NCI-H82 treated with DMSO at 0.1 percent for 48 hours (cell line): ENCODE measurements around the gene TPI1.

Experiments
- DNase-seq: peaks from one replicate; lab custom pipeline; 2025; ENCODE audit not compliant: unreplicated experiment; lab: John Stamatoyannopoulos, UW

TPI1 gene

DNA sequence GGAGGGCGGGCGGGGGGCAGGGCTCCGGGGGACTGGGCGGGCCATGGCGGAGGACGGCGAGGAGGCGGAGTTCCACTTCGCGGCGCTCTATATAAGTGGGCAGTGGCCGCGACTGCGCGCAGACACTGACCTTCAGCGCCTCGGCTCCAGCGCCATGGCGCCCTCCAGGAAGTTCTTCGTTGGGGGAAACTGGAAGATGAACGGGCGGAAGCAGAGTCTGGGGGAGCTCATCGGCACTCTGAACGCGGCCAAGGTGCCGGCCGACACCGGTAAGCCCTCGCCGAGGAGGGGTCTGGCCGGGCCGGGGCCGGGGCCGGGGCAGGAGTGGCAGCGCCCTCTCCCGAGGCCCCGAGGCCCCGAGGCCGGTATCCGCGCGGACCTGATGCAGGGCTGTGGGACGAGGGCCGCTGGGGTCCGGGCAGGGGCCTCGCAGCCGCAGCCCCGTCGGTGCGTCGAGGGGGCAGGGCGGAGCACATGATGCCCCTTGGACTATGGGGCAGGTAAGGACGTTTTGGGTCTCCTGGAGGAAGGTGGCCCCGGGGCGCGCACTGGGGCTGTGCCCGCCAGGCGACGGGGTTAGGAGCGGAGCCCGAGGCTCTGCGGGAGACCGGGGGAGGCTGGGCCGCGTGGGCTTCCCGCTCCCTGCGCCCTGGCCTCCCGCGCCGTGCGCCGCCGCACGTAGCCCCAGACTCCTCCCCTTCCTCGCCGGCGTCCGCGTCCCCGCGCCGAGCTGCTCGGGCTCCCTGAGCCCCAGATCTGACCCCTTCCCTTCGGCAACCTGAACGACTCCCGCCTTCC is at the start of gene TPI1:
Gene TPI1 (plus strand): TSS at position 119 of the 798 bp plus-strand sequence. CDS start 36 bp downstream, at position 155.
- peak; percentile 77 for DNase-seq

DNA sequence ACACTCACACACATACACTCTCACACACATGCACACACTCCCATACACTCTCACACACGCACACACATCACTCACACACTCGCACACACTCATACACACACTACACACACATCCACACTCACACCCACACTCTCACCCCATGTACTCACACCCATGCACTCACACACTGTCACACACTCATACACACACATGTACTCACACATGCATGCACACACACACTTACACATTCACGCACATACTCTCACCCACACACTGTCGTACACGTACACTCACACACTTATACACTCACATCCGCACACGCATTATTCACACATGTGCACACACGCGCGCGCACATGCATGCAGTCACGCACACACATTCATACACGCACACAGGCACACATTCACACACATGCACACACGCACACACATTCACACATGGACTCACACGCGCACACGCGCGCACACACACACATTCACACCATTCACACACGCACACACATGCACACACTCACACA is 49.6 kb upstream of the TPI1 start:
- DNase-seq: no peak

DNA sequence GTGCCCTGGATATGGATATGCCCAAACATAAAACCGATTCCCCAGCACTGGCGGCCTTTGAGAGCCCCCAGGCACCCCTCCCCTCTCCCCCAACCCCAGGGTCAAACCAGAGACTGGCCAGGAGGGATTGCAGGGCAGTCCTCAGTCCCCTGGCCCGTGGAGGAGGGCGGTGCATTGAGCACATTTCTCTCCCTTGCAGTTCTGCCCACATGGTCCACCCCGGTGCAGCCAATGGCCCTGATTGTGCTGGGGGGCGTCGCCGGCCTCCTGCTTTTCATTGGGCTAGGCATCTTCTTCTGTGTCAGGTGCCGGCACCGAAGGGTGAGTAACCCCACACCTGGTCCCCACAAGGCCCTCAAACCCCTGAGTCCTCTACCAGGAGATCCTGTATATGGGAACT is 49.1 kb upstream of the TPI1 start:
- DNase-seq: no peak

DNA sequence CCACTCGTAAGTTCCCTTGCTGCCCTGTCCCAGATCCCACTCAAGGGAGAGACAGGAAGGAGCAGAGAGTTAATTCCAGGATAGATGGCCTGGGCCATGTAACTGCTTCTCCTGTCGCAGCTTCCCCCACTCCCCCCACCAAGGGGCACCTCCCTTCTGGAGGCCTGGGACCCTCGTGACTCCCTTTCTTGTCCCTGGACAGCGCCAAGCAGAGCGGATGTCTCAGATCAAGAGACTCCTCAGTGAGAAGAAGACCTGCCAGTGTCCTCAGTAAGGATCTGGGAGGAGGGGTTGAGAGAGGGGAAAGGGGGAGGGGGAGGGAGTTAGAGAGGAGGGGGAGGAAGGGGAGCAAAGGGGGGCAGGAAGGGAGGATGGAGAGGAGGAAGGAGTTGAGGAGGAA is 48.7 kb upstream of the TPI1 start:
- no peak for DNase-seq

DNA sequence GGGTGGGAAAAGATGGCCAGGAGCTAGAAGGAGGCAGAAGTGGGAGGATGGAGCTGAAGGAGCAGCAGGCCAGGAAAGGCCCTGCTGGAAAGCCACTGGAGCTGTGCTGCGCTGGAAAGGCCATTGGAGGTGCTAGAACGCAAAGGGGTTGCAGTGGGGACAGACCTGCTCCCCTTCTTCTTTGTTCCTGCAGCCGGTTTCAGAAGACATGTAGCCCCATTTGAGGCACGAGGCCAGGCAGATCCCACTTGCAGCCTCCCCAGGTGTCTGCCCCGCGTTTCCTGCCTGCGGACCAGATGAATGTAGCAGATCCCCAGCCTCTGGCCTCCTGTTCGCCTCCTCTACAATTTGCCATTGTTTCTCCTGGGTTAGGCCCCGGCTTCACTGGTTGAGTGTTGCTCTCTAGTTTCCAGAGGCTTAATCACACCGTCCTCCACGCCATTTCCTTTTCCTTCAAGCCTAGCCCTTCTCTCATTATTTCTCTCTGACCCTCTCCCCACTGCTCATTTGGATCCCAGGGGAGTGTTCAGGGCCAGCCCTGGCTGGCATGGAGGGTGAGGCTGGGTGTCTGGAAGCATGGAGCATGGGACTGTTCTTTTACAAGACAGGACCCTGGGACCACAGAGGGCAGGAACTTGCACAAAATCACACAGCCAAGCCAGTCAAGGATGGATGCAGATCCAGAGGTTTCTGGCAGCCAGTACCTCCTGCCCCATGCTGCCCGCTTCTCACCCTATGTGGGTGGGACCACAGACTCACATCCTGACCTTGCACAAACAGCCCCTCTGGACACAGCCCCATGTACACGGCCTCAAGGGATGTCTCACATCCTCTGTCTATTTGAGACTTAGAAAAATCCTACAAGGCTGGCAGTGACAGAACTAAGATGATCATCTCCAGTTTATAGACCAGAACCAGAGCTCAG is 48.0 kb upstream of the TPI1 start:
- no peak for DNase-seq

DNA sequence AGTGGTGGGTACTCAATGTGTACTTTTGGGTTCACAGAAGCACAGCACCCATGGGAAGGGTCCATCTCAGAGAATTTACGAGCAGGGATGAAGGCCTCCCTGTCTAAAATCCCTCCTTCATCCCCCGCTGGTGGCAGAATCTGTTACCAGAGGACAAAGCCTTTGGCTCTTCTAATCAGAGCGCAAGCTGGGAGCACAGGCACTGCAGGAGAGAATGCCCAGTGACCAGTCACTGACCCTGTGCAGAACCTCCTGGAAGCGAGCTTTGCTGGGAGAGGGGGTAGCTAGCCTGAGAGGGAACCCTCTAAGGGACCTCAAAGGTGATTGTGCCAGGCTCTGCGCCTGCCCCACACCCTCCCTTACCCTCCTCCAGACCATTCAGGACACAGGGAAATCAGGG is 47.2 kb upstream of the TPI1 start:
- DNase-seq: no peak

DNA sequence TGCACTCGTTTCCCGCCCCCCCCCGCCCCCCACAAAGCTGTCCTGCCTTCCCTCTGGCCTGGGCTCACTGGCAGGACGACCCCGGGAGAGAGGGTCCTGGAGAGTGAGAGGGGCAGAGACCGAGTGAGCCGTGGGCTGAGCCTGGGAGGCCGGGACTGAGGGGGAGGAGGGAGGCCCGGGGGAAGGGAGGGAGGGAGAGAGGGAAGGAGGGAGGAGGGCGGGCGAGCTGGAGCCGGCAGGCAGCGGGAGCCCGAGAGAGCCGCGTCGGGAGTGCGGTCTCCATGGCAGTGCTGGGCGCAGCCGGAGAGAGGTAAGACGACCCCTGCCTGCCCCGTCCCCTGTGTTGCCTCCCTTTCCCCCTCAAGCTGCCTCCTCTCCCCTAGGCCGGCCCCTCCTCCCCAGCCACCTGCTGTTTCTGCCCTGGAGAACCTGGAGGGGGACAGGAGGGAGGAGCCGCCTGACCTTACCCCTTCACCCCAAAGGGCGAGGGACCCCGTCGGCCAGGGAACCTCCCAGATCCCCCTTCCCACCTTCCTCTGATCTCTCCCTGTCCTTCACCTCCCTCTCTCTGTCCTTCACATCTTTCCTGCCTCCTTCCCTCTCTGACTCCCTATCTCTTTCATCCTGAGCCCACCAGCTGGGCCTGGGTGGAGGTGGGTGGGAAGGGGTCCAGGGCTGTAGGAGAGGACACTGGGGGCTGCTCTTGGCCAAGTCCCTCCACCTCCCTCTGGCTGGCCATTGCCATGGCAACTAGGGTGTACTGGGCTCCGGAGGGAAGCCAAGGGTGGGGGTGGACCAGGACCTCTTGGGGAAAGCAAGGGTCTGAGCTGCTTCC is 45.5 kb upstream of the TPI1 start, which contains the start of gene GPR162:
Gene GPR162 (plus strand): TSS at position 231 of the 835 bp plus-strand sequence. CDS start 2,078 bp downstream, outside the sequence.
- peak; percentile 48 for DNase-seq

DNA sequence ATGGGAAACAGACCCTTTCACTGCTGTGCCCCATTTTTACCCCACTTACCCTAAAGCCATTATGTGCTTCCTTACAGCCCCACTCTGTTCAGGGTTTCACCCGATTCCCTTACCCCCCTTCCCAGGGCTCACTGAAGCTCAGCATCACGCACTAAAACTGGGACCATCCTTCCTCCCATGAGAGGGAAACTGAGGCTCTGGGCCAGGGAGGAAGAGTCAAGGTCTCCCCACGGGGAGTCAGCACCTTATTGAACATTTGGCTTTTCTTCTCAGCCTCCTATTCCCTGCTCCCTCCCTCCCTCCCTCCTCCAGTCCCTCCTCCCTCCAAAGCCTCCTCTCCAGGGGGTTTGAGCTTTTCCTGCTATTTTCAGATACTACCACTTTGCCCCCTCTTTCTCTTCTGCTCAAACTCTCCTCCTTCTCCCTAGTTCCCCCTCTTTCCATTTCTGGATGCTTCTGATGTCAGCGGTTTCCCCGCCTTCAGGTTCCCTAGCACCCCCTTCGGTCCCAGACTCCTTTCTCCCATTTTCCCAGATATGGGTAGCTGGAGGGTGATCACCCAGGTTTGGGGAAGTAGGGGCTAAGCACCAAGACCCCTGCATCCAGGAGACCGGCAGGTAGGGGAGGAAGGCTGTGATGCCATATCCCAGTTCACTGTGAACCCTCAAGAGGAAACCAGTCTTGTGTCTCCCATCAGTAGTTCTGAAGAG is 44.8 kb upstream of the TPI1 start:
- DNase-seq: no peak

DNA sequence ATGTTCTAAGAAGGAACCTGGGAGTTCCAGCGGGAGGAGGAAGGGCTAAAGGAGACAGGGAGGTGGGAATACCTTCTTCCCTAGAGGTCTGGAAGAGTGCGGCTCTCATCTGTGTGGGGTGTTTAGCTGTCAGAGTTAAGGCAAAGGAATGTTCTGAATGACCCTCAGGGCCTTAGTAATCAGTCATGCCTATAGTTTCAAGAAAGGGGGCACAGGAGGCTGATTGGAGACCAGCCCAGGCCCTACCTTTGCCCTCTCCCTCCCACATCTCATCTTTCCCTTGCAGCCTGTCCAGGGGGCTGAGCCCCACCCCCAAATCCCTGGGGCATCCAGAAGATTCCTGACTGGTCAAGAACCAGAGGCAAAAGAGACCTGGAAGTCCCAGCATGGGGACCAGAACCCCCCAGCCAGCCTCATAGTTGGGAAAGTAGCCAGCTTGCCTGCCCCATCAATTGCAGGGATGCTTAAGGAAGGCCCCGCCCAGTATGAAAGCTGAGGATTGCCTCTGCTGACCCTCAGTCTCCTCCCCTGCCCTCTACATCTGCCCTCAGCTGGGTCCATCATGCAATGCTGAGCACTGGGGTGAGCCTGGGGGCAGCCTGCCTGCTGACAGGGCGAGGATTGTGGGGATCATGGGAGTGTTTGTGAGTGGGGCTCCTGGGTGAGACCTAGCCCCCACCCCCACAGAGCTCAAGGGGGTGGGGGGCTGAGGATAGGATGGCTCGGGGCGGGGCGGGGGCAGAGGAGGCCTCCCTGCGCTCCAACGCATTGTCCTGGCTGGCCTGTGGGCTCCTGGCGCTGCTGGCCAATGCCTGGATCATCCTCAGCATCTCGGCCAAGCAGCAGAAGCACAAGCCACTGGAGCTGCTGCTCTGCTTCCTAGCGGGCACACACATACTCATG is 43.9 kb upstream of the TPI1 start:
- no peak for DNase-seq

DNA sequence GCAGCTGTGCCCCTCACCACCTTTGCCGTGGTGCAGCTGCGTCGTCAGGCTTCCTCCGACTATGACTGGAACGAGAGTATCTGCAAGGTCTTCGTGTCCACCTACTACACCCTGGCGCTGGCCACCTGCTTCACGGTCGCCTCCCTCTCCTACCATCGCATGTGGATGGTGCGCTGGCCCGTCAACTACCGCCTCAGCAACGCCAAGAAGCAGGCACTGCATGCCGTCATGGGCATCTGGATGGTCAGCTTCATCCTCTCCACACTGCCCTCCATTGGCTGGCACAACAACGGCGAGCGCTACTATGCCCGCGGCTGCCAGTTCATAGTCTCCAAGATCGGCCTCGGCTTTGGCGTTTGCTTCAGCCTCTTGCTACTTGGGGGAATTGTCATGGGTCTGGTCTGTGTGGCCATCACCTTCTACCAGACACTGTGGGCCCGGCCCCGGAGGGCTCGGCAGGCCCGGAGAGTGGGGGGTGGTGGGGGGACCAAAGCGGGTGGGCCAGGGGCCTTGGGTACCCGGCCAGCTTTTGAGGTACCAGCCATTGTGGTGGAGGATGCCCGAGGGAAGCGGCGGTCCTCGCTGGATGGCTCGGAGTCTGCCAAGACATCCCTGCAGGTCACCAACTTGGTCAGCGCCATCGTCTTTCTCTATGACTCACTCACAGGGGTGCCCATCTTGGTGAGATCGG is 43.1 kb upstream of the TPI1 start:
- no peak for DNase-seq

DNA sequence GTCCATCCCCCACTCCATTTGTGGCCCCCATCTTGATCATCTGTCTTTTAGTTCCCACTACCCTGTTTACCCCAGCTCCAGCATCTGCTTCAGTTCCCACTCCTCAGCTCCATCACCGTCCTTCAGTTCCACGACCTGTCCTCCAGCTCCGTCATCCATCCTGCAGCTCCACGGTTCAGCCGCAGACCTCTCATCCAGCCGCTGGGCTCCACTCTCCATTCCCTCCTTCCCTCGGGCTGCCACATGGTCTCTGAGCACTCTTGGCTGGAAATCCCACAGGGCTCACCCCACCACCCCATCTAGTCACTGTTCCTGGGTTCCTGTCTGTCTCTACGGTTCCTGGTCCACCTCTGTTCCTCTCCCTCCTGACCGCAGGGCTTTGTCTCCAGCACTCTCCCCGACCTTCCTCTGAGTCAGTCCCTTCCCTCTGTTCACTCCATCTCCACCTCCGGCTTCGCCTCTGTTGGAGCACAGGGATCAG is 42.4 kb upstream of the TPI1 start:
- no peak for DNase-seq

DNA sequence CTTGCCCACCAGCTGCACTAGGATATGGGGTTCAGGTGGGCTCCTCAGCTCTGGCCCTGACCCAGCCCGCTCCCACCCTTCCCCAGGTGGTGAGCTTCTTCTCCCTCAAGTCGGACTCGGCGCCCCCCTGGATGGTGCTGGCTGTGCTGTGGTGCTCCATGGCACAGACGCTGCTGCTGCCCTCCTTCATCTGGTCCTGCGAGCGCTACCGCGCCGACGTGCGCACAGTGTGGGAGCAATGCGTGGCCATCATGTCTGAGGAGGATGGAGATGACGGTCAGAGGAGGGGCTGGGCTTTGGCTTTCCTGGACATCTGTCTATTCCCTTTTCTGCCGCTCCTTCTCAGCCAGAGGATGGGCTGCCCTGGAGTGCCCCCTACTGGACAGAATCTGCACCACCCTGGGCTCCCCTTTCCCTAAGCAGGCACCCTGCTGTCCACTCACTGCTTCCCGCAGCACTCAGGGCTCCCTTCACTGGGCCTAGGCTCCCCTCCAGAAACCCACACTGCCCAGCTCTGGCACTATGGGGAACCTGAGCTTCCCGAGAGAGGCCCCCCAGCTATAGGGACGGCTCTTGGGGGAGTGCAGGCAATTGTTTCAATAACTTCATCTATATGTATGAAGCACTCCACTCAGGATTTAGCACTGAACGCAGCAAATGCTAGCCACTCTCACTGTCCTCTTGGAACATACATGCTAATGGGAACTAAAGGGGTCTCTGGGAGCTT is 41.8 kb upstream of the TPI1 start:
- DNase-seq: peak; percentile 94

DNA sequence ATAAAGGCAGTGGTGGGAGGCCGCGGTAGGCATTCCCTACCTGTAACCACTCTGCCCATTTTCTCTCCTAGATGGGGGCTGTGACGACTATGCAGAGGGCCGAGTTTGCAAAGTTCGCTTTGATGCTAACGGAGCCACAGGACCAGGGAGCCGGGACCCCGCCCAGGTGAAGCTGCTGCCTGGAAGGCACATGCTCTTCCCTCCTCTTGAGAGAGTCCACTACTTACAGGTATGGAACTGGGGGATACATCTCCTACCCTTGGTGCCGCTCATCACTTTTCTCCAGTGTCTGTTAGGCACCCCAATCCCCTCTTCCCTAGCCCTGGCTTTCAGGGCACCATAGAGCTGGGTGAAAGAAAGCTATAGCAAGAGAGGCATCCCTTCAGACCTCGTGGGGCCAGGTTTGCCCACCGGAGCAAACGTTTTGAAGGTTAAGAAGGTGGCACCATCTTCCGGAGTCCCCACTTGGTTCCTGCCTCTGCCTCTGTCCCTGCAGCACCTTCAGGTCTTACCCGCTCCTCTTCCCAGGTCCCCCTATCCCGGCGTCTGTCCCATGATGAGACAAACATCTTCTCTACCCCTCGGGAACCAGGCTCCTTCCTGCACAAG is 41.1 kb upstream of the TPI1 start:
- no peak for DNase-seq

DNA sequence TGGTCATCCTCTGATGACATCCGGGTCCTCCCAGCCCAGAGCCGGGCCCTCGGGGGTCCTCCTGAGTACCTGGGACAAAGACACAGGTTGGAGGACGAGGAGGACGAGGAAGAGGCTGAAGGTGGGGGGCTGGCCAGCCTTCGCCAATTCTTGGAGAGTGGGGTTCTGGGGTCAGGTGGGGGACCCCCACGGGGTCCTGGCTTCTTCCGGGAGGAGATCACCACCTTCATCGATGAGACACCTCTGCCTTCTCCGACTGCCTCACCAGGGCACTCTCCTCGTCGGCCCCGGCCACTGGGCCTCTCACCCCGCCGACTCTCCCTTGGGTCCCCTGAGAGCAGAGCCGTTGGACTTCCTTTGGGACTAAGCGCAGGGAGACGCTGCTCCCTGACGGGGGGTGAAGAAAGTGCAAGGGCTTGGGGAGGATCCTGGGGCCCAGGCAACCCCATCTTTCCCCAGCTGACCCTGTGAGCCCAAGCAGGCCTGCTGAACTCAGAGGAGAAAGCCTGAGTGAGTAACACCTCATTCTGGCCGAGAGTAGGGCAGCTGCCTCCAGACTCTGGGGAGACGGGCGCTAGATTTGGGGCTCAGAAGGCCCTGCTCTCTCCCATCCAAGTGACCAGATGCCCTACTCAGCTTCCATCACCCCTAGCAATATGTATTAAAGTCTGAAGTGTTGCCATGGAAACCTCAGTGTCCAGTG is 40.4 kb upstream of the TPI1 start:
- no peak for DNase-seq

DNA sequence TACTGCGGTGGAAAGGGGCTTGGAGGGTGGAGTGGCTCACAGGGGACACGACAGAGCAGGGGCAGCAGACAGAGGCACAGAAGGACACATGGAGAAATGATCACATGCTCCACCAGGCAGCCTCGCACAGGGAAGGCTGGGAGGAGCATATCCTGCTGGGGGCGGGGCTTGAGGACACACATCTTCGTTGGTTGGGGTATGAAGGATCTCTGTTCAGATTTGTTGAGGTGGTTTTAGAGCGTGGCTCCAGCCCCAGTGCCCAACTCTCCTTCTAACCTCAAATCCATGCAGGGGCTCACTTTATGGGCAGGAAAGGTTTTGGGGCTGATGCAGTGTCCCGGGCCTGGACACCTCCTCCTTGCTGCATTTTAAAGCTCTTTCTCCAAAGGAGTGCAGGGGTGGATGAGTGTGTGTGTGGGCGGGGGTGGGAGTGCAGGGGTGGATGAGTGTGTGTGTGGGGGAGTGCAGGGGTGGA is 39.9 kb upstream of the TPI1 start:
- DNase-seq: peak; percentile 89

DNA sequence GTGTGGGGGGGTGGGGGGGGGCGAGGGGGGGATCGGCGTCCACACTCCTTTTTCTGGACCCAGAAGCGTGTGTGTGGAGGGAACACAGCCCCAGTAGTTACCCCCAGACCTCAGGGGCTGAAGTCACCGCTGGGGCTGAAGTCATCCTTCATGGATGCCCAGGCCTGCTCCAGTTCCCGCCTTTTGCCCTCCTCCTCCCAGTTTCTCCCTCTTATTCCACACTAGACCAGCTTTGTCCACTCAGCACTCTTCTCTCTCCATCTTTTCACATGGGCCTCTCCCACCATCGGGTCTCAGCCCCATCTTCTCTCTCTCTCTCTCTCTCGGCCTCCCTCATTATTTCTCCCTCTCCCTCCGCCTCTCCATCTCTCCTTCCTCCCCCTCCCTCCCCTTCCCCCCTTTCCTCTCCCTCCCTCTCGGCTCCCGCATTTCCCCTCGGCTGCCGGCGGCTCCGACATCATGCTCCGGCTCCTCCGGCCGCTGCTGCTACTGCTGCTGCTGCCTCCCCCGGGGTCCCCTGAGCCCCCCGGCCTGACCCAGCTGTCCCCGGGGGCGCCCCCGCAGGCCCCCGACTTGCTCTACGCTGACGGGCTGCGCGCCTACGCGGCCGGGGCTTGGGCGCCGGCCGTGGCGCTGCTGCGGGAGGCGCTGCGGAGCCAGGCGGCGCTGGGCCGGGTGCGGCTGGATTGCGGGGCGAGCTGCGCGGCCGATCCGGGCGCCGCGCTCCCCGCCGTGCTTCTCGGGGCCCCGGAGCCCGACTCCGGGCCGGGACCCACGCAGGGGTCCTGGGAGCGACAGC is 39.1 kb upstream of the TPI1 start, which contains the start of gene P3H3:
Gene P3H3 (plus strand): TSS at position 426 of the 799 bp plus-strand sequence. CDS start 34 bp downstream, at position 460.
- peak; percentile 47 for DNase-seq
